NB4 (cell line): ENCODE results near the gene PTCH2.
A peak's percentile ranks its signal among the peaks of the same experiment; 100 is the strongest.

Experiments used
- DNase-seq: peaks from one replicate; pipeline ENCODE4 v3.0.0; 2010; ENCODE audit warnings: low read depth
- H3K4me3 ChIP-seq: one replicate; pipeline ENCODE4 v1.5.1; 2011; ENCODE audit warnings: mild to moderate bottlenecking, low read depth, low read length, moderate library complexity
- MYC ChIP-seq: IDR thresholded peaks from 2 replicates; pipeline ENCODE4 v1.6.1; 2011; ENCODE audit warnings: low read depth, low read length
- POLR2A ChIP-seq: IDR thresholded peaks from 2 replicates; pipeline ENCODE4 v1.6.1; 2011; ENCODE audit warnings: mild to moderate bottlenecking; ENCODE audit not compliant: insufficient read length; ENCODE audit errors: extremely low read depth
- TF ChIP-seq, protein P1 (sequence below): IDR thresholded peaks from 2 replicates; pipeline ENCODE4 v1.6.1; 2011; ENCODE audit warnings: low read depth, low read length
- TF ChIP-seq, protein P2 (sequence below): IDR thresholded peaks from one replicate; pipeline ENCODE4 v1.5.1; 2012; ENCODE audit warnings: low read depth, low read length

PTCH2 gene

DNA sequence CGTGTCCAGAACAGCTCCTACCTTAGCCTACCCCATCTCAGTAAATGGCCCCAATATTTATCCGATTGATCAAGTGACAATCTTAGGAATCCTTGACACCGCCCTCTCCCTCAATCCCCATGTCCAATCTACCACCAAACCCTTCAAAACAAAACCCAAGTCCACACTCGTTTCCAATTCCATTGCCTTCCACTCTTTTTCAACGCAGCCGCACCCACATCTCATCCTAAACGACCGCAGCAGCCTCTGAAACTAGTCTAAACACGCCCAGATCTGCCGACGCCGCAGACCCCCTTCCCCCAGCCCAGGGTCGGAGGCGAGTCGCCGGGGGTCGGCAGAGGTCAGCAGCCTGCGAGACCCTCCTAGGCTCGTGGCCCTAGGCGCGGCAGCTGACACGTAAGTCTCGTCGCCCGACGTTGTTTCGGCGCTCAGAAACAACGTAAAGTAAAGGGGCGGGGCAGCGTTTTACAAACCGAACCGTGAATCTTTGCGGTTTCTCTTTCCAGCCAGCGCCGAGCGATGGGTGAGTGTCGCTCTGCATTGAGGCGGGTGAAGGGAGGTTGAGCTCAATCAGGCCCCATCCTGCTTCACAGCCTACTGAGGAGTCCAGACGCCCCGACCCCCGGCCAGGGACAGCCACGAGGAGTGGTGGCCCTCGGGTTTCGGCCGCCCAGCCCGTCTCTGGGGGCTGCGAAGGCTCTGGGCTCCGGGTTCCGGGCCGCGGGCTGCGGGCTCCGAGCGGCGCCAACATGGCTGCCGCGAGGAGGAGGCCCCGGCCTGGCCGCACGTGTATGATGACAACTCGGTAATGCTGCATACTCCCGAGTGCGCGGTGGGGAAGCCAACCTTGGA, 67.7 kb downstream of the PTCH2 start, which contains the start of gene RPS8:
Gene RPS8 (plus strand): TSS at position 463 of the 852 bp plus-strand sequence. CDS start 57 bp downstream, at position 520.
- TF ChIP-seq, protein P1, sequence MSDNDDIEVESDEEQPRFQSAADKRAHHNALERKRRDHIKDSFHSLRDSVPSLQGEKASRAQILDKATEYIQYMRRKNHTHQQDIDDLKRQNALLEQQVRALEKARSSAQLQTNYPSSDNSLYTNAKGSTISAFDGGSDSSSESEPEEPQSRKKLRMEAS: peak; percentile 85
- TF ChIP-seq, protein P2, sequence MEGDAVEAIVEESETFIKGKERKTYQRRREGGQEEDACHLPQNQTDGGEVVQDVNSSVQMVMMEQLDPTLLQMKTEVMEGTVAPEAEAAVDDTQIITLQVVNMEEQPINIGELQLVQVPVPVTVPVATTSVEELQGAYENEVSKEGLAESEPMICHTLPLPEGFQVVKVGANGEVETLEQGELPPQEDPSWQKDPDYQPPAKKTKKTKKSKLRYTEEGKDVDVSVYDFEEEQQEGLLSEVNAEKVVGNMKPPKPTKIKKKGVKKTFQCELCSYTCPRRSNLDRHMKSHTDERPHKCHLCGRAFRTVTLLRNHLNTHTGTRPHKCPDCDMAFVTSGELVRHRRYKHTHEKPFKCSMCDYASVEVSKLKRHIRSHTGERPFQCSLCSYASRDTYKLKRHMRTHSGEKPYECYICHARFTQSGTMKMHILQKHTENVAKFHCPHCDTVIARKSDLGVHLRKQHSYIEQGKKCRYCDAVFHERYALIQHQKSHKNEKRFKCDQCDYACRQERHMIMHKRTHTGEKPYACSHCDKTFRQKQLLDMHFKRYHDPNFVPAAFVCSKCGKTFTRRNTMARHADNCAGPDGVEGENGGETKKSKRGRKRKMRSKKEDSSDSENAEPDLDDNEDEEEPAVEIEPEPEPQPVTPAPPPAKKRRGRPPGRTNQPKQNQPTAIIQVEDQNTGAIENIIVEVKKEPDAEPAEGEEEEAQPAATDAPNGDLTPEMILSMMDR: no peak
- TF ChIP-seq POLR2A (peak; percentile 97), MYC (peak; percentile 97)
- peak within 1 kb of the TSS; percentile 69 for H3K4me3 ChIP-seq
- peak; percentile 95 for DNase-seq
